Right lung (tissue), 5 donors: ENCODE data around the gene A2ML1. TPM values are rescaled to one million over a fixed set of nuclear protein-coding genes. Genes with fewer than 3 reads are reported as not detected.
"Not testable (repeated sequence)": the region's sequence is repeated elsewhere in the genome, so short reads cannot be mapped to it uniquely, and the experiment has no call there.

Source experiments
- DNase-seq, 2 donors: peaks; one replicate each; pipeline ENCODE4 v3.0.0-alpha.2; 2013
- polyA plus RNA-seq, 5 donors: library from polyadenylated mRNA; unstranded; fragments of 120-200 nt; gene quantifications; one replicate each; pipeline versions ENCODE4 v1.2.1 to v1.2.3, GENCODE V29; 2013; ENCODE audit warnings: inconsistent platforms in 1 of 5, low replicate concordance in 1 of 5; ENCODE audit not compliant: insufficient read length in 5 of 5, insufficient read depth in 1 of 5

Gene A2ML1
- polyA plus RNA-seq, 5 donors, result 0.44 to 0.99 (median 0.67) TPM

DNA sequence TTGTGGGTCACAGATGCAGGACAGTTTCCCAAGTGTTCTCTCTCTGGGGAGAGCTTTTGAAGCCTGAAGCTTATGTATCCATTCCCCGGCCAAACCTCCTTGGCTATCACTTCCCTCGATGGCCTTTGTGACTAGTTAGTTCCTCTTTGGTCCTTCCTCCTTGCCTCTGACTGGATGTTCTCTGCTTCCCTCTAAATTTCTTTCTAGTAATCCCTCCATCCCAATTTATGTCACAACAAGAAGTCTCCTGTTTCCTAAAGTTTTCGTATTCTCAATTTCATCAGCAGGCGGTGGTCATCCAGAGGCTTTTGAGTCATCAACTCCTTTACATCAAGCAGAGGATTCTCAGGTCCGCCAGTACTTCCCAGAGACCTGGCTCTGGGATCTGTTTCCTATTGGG, 27.5 kb downstream of the A2ML1 start:
- DNase-seq, result no peak

- DNase-seq, result no peak
Observed at GRCh38 chr12:8852119-8852518, 29.7 kb downstream of the A2ML1 start.

- no peak for DNase-seq
Observed at GRCh38 chr12:8855891-8856290, 33.5 kb downstream of the A2ML1 start.

- DNase-seq, result not testable (repeated sequence)
Observed at GRCh38 chr12:8859448-8859847, 37.0 kb downstream of the A2ML1 start.

DNA sequence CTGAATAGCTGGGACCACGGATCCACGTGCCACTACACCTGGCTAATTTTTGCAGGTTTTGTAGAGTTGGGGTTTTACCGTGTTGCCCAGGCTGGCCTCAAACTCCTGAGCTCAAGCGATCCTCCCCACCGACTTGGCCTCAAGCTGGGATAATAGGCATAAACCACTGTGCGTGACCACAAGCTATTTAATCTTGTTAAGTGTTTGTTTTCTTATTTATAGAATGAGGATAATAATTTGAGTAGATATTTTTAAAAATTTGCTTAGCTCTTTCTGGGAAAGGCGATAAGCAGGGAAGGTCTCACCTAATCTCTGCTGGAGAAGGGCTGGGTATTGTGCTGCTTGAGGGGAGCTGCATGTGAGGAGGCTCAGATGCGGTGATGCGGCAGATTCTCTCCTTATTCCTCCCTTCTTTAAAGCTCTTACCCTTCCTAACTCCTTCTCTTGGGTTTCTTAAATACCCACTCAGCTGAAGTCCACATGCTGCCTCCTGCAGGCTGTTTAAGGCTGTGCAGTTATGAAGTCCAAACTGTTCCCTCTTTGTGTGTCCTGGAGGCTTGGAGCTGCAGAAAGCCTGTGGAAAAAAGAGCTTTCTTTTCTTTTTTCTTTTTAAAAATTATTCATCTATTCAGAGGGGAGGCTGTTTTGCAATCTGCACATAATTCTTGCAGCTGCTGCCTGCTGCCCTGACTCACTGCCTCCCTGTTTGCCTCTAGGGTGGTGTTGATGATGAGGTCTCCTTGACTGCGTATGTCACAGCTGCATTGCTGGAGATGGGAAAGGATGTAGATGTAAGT, 37.9 kb downstream of the A2ML1 start:
- peak in 1 of 2 donors; percentile 18 for DNase-seq

GRCh38 chr12:8866429-8866828, 44.0 kb downstream of the A2ML1 start:
- no peak for DNase-seq

DNA sequence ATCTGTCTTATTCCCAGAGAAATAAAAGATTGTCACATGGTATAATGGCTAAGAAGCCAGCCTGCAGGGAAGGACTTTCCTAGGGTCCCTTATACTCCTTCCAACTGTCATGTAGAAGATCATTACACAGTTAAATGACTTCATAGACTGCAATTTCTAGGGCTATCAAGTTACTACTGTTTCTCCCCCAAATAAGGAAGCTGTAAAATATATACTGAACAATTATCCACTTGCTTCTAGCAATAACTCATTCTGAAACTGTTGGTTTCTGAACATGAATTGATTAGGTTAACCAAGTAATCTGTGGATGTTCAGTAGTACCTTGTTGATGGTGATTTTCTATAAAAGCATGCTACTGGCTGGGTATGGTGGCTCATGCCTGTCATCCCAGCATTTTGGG, 44.6 kb downstream of the A2ML1 start:
- DNase-seq, result no peak

DNA sequence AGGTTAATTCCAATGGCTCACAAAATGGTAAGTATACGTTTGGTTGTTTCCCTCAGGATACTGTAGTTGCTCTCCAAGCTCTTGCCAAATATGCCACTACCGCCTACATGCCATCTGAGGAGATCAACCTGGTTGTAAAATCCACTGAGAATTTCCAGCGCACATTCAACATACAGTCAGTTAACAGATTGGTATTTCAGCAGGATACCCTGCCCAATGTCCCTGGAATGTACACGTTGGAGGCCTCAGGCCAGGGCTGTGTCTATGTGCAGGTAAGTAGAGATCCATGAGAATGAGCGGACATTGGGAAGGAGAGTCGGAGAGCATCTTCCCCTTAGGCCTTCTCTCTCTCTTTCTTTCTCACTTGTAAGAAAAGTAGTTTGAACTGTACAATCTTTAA, 45.4 kb downstream of the A2ML1 start:
- no peak for DNase-seq

DNA sequence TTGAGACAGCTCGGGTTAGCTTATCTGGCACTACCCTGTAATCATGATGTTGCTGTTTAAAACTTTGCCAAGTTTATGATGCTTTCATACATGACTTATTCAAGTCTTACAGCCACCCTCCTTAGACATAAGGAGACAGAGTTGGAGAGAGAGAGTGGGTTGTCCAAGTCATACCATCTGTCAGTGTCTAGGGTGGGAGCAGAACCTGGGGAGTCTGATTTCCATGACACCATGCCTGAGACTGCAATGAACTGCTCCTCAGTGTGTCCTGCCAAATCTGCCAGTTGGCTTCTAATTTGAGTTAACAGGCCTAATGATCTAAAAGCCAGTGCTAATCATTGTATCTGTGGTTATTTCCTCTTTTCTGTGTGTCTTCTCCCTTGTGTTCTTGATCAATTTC, 48.2 kb downstream of the A2ML1 start:
- DNase-seq, result no peak

- DNase-seq, result no peak
Observed at GRCh38 chr12:8871068-8871467, 48.6 kb downstream of the A2ML1 start.

DNA sequence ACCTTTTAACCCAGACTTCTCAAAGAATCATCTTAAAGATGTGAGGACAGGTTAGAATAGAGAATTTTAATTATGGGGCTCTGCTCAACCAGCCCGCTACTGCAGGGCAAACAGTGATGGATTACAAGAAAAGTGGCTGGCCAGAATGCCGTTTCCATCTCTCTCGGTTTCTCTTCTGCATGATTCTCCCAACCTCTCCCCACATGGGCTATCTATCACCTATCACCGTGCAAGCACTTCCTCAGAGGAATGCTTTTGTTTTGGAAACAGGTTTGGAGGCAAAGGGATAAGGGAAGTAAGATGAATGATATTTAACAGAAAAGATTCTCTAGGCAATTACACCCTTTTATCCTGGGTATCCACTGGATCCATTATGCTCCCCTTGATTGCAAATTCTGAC, 54.5 kb downstream of the A2ML1 start:
- no peak for DNase-seq

DNA sequence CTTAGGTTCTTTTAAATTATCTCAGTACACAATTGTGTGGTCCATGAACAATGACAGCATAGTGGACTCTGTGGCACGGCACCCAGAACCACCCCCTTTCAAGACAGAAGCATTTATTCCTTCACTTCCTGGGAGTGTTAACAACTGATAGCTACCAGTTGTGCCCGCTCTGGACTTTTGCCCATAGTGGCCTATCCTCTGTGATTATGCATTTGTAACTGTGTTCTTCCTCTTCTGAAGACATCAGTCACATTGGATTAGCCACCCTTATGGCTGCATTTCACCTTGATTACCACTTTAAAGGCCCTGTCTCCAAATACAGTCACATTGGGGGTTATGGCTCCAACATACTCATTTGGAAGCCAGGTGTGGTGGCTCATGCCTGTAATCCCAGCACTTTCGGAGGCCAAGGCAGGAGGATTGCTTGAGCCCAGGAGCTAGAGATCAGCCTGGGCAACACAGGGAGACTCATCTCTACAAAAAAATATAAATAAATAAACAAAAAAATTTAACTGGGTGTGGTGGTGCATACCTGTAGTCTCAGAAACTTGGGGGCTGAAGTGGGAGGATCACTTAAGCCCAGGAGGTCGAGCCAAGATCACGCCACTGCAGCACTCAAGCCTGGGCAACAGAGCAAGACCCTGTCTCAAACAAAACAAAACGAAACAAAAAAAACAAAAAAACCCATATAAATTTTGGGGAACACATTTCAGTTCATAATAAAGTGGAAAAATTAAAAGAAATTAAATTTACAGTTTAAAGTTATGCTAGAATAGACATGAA, 64.3 kb downstream of the A2ML1 start:
- no peak for DNase-seq

- DNase-seq, result no peak
Observed at GRCh38 chr12:8887285-8887715, 64.9 kb downstream of the A2ML1 start.

GRCh38 chr12:8890313-8891085, 68.1 kb downstream of the A2ML1 start:
- DNase-seq, result peak; percentile 56 to 66

GRCh38 chr12:8891976-8892375, 69.6 kb downstream of the A2ML1 start:
- DNase-seq, result no peak

- no peak for DNase-seq
Observed at GRCh38 chr12:8894378-8894777, 72.0 kb downstream of the A2ML1 start.

GRCh38 chr12:8894986-8895385, 72.6 kb downstream of the A2ML1 start:
- DNase-seq, result no peak

DNA sequence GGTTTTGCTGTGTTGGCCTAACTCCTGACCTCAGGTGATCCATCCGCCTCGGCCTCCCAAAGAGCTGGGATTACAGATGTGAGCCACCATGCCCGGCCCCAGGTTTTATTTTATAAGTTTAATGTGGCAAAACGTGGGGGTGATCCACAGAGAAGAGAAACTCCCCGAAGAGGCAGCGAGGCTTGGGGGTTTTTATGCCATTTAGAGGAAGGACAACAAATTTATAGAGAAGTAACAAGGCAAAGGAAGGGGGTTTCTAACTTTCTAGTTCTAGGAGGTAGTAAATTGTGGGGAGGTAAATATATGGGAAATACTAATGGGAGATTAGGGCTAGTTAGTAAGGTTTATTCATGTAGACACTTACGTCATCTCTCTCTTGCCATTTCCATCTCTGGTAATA, 74.7 kb downstream of the A2ML1 start:
- no peak for DNase-seq

DNA sequence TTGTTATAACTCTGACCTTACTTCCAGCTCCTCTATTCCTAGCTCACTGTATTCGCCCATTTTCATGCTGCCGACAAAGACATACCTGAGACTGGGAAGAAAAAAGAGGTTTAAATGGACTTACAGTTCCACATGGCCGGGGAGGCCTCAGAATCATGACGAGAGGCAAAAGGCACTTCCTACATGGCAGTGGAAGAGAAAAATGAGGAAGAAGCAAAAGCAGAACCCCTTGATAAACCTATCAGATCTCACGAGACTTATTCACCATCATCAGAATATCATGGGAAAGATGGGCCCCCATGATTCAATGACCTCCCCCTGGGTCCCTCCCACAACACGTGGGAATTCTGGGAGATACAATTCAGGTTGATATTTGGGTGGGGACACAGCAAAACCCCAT, 77.4 kb downstream of the A2ML1 start:
- DNase-seq, result no peak

DNA sequence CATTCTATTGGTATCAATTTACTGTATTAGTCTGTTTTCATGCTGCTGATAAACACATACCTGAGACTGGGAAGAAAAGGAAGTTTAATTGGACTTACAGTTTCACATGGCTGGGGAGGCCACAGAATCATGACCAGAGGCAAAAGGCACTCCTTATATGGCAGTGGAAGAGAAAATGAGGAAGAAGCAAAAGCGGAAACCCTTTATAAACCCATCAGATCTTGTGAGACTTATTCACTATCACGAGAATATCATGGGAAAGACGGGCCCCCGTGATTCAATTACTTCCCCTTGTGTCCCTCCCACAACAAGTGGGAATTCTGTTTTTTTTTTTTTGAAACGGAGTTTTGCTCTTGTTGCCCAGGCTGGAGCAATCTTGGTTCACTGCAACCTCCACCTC, 80.3 kb downstream of the A2ML1 start:
- DNase-seq, result not testable (repeated sequence)

DNA sequence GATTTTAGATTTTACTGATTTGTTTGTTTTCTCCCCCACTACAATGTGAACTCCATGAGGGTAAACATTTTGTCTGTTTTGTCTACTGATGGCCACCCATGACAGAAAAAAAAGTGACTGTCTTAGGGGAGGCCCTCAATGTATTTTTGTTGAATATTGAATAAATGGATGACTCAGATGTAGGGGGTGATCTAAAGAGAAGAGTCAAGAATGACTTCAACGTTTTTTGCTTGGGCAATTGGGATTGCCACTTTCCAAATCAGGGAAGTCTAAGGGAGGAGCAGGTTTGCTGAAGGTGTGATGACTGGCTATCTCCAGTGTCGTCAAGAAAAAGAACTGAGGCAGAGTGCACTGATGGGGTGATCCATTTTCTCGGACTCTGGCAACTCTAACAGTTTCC, 81.2 kb downstream of the A2ML1 start:
- no peak for DNase-seq

GRCh38 chr12:8904665-8905064, 82.2 kb downstream of the A2ML1 start:
- DNase-seq, result no peak
